ENCODE results near the gene PRKCQ.

GRCh38 chr10:6539833-6540232 lies 40.2 kb downstream of the PRKCQ start:
- TF ChIP-seq POLR2A (IDR thresholded peaks at IDR 0.05), result no peak
- TF ChIP-seq, protein P1, sequence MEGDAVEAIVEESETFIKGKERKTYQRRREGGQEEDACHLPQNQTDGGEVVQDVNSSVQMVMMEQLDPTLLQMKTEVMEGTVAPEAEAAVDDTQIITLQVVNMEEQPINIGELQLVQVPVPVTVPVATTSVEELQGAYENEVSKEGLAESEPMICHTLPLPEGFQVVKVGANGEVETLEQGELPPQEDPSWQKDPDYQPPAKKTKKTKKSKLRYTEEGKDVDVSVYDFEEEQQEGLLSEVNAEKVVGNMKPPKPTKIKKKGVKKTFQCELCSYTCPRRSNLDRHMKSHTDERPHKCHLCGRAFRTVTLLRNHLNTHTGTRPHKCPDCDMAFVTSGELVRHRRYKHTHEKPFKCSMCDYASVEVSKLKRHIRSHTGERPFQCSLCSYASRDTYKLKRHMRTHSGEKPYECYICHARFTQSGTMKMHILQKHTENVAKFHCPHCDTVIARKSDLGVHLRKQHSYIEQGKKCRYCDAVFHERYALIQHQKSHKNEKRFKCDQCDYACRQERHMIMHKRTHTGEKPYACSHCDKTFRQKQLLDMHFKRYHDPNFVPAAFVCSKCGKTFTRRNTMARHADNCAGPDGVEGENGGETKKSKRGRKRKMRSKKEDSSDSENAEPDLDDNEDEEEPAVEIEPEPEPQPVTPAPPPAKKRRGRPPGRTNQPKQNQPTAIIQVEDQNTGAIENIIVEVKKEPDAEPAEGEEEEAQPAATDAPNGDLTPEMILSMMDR (IDR thresholded peaks at IDR 0.05), result no peak

All from Peyer's patch (tissue), 4 donors.